ENCODE data around the gene CRYBG1.

The CRYBG1 gene

GRCh38 chr6:106434530-106434929 lies 74.0 kb downstream of the CRYBG1 start:
- TF ChIP-seq FOXP2 (optimal IDR thresholded peaks at IDR 0.05; ENCODE audit: borderline replicate concordance, extremely low read depth, extremely low read length, insufficient read depth) (no peak), POLR2AphosphoS5 (IDR thresholded peaks at IDR 0.05; ENCODE audit: low read depth, low read length) (no peak), TAF1 (IDR thresholded peaks at IDR 0.05; ENCODE audit: borderline replicate concordance, insufficient read depth, low read length) (no peak), SIN3A (IDR thresholded peaks at IDR 0.05; ENCODE audit: borderline replicate concordance, insufficient read depth, low read length) (no peak)
- TF ChIP-seq, protein P1, sequence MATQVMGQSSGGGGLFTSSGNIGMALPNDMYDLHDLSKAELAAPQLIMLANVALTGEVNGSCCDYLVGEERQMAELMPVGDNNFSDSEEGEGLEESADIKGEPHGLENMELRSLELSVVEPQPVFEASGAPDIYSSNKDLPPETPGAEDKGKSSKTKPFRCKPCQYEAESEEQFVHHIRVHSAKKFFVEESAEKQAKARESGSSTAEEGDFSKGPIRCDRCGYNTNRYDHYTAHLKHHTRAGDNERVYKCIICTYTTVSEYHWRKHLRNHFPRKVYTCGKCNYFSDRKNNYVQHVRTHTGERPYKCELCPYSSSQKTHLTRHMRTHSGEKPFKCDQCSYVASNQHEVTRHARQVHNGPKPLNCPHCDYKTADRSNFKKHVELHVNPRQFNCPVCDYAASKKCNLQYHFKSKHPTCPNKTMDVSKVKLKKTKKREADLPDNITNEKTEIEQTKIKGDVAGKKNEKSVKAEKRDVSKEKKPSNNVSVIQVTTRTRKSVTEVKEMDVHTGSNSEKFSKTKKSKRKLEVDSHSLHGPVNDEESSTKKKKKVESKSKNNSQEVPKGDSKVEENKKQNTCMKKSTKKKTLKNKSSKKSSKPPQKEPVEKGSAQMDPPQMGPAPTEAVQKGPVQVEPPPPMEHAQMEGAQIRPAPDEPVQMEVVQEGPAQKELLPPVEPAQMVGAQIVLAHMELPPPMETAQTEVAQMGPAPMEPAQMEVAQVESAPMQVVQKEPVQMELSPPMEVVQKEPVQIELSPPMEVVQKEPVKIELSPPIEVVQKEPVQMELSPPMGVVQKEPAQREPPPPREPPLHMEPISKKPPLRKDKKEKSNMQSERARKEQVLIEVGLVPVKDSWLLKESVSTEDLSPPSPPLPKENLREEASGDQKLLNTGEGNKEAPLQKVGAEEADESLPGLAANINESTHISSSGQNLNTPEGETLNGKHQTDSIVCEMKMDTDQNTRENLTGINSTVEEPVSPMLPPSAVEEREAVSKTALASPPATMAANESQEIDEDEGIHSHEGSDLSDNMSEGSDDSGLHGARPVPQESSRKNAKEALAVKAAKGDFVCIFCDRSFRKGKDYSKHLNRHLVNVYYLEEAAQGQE (IDR thresholded peaks at IDR 0.05; ENCODE audit: insufficient read depth in 1 of 2, low read depth in 2 of 2, low read length in 2 of 2): no peak

DNA sequence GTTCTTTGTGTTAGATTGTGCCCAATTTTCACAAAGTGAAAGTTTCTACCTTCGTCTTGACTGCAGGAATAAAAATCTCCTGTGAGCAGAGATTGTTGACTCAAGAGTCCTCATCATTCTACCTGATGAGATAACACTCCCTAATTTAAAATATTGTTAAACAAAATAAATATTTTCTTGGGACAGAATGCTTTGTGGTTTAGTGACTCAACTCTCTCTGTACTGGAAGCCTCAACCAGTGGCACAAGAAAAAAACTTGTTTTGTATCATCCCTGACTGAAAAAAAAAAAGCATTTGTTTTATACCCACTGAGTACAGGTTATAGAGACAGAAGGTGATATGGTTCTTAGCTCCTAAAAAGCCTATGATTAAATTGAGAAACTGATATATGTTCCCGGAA lies 78.9 kb downstream of the CRYBG1 start:
- TF ChIP-seq POLR2AphosphoS5 (IDR thresholded peaks at IDR 0.05; ENCODE audit: low read depth, low read length): no peak
- TF ChIP-seq SIN3A (IDR thresholded peaks at IDR 0.05; ENCODE audit: borderline replicate concordance, insufficient read depth, low read length): no peak
- TF ChIP-seq FOXP2 (optimal IDR thresholded peaks at IDR 0.05; ENCODE audit: borderline replicate concordance, extremely low read depth, extremely low read length, insufficient read depth): no peak
- TF ChIP-seq, protein P1 (IDR thresholded peaks at IDR 0.05; ENCODE audit: insufficient read depth in 1 of 2, low read depth in 2 of 2, low read length in 2 of 2): no peak
- TF ChIP-seq TAF1 (IDR thresholded peaks at IDR 0.05; ENCODE audit: borderline replicate concordance, insufficient read depth, low read length): no peak

DNA sequence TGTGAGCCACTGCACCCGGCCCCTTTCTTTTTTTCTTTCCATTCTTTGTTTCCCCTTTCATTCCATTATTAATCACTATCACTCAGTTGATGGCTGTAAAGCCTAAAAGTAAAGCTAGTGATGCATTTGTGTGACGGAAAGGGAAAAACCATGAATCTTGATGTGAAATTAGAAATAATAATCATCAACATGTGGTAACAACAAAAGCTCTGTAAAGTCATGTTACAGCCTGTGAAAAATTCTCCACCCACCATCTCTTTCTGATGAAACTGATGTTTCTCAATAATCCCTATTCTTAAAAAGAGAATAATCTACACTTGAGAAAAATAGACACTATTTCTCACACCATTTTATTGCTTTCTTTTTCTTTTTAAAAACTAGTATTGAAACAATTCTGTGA lies 80.0 kb downstream of the CRYBG1 start:
- TF ChIP-seq, protein P1 (IDR thresholded peaks at IDR 0.05; ENCODE audit: insufficient read depth in 1 of 2, low read depth in 2 of 2, low read length in 2 of 2): no peak
- no peak for TF ChIP-seq POLR2AphosphoS5 (IDR thresholded peaks at IDR 0.05; ENCODE audit: low read depth, low read length)

- TF ChIP-seq, protein P1 (IDR thresholded peaks at IDR 0.05; ENCODE audit: insufficient read depth in 1 of 2, low read depth in 2 of 2, low read length in 2 of 2): no peak
- no peak for TF ChIP-seq TAF1 (IDR thresholded peaks at IDR 0.05; ENCODE audit: borderline replicate concordance, insufficient read depth, low read length)
- TF ChIP-seq POLR2AphosphoS5 (IDR thresholded peaks at IDR 0.05; ENCODE audit: low read depth, low read length): no peak
- TF ChIP-seq FOXP2 (optimal IDR thresholded peaks at IDR 0.05; ENCODE audit: borderline replicate concordance, extremely low read depth, extremely low read length, insufficient read depth): no peak
- TF ChIP-seq SIN3A (IDR thresholded peaks at IDR 0.05; ENCODE audit: borderline replicate concordance, insufficient read depth, low read length): no peak
Measured at GRCh38 chr6:106442395-106442794, 81.9 kb downstream of the CRYBG1 start.

DNA sequence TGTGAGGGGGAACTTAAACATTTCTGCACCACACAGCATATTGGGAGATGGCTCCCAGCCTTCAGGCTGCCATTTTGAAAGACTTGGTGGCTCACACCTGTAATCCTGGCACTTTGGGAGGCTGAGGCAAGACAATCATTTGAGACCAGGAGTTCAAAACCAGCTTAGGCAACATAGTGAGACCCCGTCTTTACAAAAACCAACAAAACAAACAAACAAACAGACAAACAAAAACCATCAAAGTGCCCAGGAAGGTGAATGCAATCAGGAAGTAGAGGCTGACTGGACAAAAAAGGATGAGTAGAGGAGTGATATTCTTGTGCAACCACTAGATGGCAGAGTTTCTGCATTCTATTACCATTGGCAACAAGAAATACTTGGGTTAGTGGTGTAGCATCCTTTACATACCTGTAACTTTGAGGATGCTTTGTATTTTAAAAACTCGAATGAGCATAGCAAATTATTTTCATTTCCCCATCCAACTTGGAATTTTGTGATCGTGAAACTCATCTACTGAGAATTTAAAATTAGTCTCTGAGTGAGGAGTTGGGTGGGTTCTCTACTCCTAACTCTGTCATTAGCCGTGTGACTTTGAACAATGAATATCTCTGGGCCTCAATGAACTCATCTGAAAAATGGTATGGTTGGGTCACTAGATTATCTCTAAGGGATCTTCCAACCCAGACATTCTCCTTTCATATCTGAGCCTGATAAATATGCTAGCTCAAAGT lies 84.4 kb downstream of the CRYBG1 start:
- TF ChIP-seq SIN3A (IDR thresholded peaks at IDR 0.05; ENCODE audit: borderline replicate concordance, insufficient read depth, low read length): no peak
- TF ChIP-seq POLR2AphosphoS5 (IDR thresholded peaks at IDR 0.05; ENCODE audit: low read depth, low read length): no peak
